Umbilical cord (tissue), 2 donors: ENCODE data around the gene TMEM87B. TPM values are rescaled to one million over a fixed set of nuclear protein-coding genes. Genes with fewer than 3 reads are reported as not detected.
"Not testable (repeated sequence)": the region's sequence is repeated elsewhere in the genome, so short reads cannot be mapped to it uniquely, and the experiment has no call there.

Experiments used
- DNase-seq: peaks from one replicate; pipeline ENCODE4 v3.0.0-alpha.2; 2015; ENCODE audit warnings: low spot score
- total RNA-seq: library from RNA; depleted of rRNA; stranded (reverse); fragments of >200 nt; gene quantifications from one replicate; pipeline ENCODE4 v1.2.3, GENCODE V29; 2014; ENCODE audit warnings: low replicate concordance; ENCODE audit not compliant: insufficient read depth

TMEM87B gene
- total RNA-seq, 1 donor from 2014 or later, result 108 TPM

GRCh38 chr2:112065966-112066365, 10.9 kb downstream of the TMEM87B start:
- no peak for DNase-seq

- DNase-seq, result not testable (repeated sequence)
These were observed 14.7 kb downstream of the TMEM87B start for GRCh38 chr2:112069794-112070193.

GRCh38 chr2:112073875-112074274, 18.8 kb downstream of the TMEM87B start:
- DNase-seq, result no peak

- no peak for DNase-seq
These were observed 19.4 kb downstream of the TMEM87B start for GRCh38 chr2:112074506-112074905.

GRCh38 chr2:112075490-112076260, 20.6 kb downstream of the TMEM87B start:
- no peak for DNase-seq

- DNase-seq, result no peak
These were observed 22.7 kb downstream of the TMEM87B start for GRCh38 chr2:112077814-112078213.

GRCh38 chr2:112081262-112081661, 26.2 kb downstream of the TMEM87B start:
- DNase-seq, result no peak

GRCh38 chr2:112084689-112085374, 29.8 kb downstream of the TMEM87B start:
- DNase-seq, result no peak

GRCh38 chr2:112085375-112085730, 30.3 kb downstream of the TMEM87B start:
- no peak for DNase-seq

- DNase-seq, result no peak
These were observed 31.0 kb downstream of the TMEM87B start for GRCh38 chr2:112085916-112086669.

- DNase-seq, result no peak
These were observed 32.4 kb downstream of the TMEM87B start for GRCh38 chr2:112087346-112088020.

- no peak for DNase-seq
These were observed 34.3 kb downstream of the TMEM87B start for GRCh38 chr2:112089375-112089774.

- peak; percentile 42 for DNase-seq
These were observed 37.4 kb downstream of the TMEM87B start for GRCh38 chr2:112092286-112093041.

- DNase-seq, result peak; percentile 65
These were observed 38.1 kb downstream of the TMEM87B start for GRCh38 chr2:112093216-112093615.

GRCh38 chr2:112095681-112096080, 40.6 kb downstream of the TMEM87B start:
- no peak for DNase-seq

GRCh38 chr2:112096098-112096497, 41.0 kb downstream of the TMEM87B start:
- DNase-seq, result peak; percentile 35

GRCh38 chr2:112108178-112108832, 53.2 kb downstream of the TMEM87B start:
- no peak for DNase-seq

- no peak for DNase-seq
These were observed 54.2 kb downstream of the TMEM87B start for GRCh38 chr2:112109278-112109677.

- DNase-seq, result no peak
These were observed 55.9 kb downstream of the TMEM87B start for GRCh38 chr2:112110966-112111365.

GRCh38 chr2:112113354-112113753, 58.3 kb downstream of the TMEM87B start:
- not testable (repeated sequence) for DNase-seq

GRCh38 chr2:112118148-112118547, 63.1 kb downstream of the TMEM87B start:
- DNase-seq, result no peak
